GM19397 (cell line): ENCODE data around the gene ERAP2.
"Not testable (repeated sequence)": the region's sequence is repeated elsewhere in the genome, so short reads cannot be mapped to it uniquely, and the experiment has no call there.

Experiments
- ATAC-seq: cut with Tn5 transposase; IDR thresholded peaks from one replicate; pipeline ENCODE4 v1.9.1; 2021; ENCODE audit warnings: mild to moderate bottlenecking, moderate library complexity; ENCODE audit not compliant: unreplicated experiment

ERAP2 gene

DNA sequence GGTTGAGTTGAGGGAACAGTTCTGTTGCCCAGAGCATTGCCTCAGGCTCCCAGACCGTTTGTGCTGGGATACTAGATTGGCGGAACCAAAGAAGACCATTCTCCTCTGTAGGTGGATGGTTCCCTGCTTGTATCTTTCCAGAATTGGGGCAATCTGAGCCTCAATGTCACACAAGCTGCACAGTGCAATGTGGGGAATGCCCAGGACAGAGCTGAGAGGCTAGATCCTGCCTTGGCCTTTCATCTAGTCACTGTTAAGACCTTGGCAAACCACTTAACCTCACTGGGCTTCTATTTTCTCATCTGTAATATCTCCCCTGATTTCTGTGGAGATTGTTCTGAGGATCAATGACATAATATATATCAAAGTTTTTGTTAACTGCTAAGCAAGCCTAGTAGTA lies 16.9 kb upstream of the ERAP2 start:
- no peak for ATAC-seq

- peak; percentile 69 for ATAC-seq
Measured at GRCh38 chr5:96861076-96861475, 15.2 kb upstream of the ERAP2 start.

DNA sequence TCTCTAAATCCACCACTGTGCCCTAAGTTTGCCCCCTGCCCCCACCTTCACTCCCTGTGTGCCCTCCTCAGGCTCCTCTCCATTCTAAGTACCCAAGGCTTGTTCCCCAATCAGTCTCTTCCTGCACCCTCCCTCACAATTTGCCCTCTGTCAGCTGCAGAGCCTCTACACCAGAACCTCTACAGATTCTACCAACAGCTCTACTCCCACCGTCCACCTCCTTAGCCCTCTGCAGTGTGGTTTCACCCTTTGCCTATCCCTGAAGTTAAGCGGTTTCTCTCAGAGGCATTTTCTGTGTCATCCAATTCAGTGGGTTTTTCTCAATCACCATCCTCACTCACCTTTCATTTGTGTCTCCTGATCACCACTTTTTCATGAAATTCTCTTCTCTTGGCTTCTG lies 13.2 kb upstream of the ERAP2 start:
- ATAC-seq, result no peak

- no peak for ATAC-seq
Measured at GRCh38 chr5:96863949-96864584, 12.2 kb upstream of the ERAP2 start.

DNA sequence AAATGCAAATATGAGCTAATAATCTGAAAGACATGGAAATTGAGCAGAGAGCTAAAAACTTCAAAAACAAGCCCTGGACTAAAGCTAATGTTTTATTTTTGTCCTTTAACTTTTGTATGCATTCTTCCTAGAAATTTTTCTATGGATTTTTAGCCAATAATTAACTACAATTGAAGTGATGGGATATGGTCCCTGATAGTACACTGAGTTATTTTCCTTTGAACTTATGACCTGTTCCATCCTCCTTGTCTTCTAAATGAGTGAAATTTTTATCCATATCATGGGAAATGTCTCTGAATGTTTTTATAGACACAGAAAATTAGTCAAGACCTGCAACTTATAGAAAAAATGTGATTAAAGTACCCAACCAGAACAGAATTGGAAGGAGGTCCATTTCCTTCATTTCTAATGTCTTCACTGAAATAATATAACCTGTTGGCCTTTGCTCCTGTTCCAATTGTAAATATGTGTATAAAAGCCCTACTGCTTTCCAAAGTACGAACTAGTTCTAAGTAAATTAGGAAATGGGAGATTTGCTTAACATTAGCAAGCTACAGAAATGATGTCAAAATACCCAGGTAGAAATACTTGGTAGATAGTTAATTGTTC lies 11.3 kb upstream of the ERAP2 start:
- ATAC-seq, result no peak

- peak; percentile 71 for ATAC-seq
Measured at GRCh38 chr5:96868603-96869371, 7.5 kb upstream of the ERAP2 start.

DNA sequence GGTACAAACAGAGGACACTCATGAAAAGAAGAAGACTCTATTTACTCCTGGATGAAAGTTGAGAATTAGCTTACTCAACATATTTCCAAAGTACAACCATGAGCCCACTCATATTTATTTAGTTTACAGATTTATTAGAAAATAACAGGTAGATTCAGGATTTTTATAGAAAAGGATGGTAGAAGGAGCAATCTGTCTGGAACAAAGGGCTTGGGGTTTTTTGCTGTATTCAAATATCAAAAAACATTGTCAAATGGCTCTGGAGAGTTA lies 7.0 kb upstream of the ERAP2 start:
- no peak for ATAC-seq

GRCh38 chr5:96870094-96871026 lies 5.9 kb upstream of the ERAP2 start:
- ATAC-seq, result peak; percentile 63

GRCh38 chr5:96871027-96871399 lies 5.3 kb upstream of the ERAP2 start:
- ATAC-seq, result no peak

- ATAC-seq, result no peak
Measured at GRCh38 chr5:96871686-96872085, 4.6 kb upstream of the ERAP2 start.

DNA sequence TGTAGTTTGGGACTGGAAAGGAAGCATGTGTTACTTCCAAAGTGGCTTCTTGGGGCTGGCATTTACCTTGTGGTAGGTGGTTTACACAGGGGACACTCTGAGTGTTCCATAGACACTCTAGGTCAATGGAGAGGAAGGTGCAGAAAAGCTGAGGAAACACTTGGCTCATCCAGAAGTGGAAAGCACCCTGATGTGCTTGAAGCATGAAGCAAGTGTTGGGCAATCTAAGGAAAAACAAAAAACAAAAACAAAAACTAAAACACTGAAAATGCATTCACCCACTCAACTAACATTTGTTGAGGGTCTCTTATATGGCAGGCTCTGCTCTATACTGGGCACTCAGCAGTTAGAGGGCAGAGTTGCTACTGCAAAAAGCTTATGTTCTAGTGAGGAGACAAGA lies 2.9 kb upstream of the ERAP2 start:
- no peak for ATAC-seq

GRCh38 chr5:96874631-96875030 lies 1.7 kb upstream of the ERAP2 start:
- ATAC-seq, result no peak

GRCh38 chr5:96875791-96876291 lies 459 bp upstream of the ERAP2 start:
- ATAC-seq, result peak; percentile 14

DNA sequence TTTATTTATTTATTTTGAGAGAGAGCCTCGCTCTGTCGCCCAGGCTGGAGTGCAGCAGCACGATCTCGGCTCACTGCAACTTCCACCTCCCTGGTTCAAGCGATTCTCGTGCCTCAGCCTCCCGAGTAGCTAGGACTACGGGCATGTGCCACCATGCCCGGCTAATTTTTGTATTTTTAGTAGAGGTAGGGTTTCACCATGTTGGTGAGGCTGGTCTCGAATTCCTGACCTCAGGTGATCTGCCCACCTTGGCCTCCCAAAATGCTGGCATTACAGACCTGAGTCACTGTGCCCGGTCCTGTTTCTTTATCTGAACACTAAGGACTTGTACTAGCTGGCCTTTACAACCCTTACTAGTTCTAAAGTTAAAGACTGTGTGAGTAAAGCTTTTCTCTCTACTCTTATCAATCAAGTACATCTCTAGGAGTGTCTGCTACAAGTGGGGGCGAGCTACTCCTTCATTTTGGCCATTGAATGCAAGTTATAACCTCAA lies 723 bp downstream of the ERAP2 start:
- ATAC-seq, result not testable (repeated sequence)

- ATAC-seq, result no peak
Measured at GRCh38 chr5:96879665-96880064, 3.4 kb downstream of the ERAP2 start.

DNA sequence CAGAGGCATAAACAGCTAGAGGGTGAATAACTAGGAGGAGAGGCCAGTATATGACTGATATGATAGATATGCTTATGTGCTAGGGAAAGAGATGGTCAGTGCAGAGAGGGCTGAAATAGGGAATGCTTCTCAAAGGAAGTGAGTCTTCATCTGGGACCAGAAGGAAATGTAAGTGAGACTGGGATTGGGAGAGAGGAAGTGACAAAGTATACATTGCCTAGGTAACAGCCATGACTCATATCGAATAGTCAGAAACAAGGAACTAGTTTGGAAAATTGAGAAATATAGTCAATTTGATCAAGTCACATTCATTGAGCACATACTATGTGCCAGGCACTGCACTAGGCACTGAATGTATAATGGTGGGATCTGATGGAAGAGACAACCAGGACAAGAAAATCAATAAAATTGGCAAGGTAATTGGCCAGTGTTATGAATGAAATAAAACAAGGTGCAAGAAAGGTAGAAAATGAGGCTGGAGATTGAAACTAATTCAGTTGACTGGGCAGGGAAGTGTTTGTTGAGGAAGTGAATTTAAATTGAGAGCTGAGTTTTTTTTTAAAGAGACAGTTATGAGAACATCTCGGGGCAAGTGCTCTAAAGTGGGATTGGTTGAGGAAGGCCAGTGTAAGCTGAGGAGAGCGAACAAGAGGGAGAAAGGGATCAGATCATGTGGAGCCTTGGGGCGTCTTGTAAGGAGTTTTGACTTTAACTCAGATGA lies 4.3 kb downstream of the ERAP2 start:
- no peak for ATAC-seq

DNA sequence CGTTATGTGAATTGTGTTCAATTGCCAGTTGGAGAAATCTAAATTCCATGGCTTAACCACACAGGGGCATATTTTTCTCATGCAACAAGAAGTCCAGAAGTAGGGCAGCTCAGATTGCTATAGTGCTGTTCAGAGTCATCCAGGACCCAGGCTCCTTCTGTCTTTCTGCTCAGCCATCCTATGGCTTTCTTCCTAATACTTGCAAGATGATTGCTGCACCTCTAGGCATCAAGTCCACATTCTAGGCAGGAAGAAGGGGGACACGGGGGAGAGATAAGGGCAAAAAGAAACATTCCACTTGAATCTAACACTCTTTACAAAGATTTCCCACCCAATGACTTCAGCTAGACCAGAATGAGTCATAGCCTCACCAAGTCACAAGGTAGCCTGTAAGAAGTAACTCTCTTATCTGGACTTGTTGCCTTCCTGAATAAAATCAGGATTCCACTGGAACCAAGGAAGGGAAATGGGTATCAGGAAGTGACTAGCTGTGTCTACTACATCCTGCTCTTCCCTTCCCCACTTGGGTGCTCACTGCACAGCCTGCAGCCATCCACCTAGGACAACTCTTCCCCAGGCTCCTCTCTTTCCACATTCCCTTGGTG lies 5.3 kb downstream of the ERAP2 start:
- ATAC-seq, result no peak

GRCh38 chr5:96883871-96884270 lies 7.6 kb downstream of the ERAP2 start:
- no peak for ATAC-seq

DNA sequence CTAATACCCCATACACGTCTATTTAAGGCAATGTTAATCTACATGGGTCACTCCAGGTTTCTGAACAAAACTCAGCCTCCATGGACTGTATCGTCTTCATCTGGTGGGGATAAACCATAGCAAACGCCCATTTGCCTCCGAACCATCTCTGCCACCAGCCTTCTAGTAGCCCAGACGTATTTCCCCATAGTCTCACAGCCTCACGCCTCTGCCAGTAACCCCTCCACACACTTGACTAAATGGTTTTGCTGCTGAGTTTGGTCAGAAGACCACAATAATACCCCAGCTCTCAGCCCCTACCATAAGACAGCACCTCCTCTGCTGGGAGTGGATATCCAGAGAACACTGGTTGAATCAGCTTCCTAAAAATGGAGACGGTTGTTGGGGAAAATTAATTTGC lies 8.7 kb downstream of the ERAP2 start:
- ATAC-seq, result no peak
